ENCODE results near the gene IL1R2. TPM values are rescaled to one million over a fixed set of nuclear protein-coding genes. Genes with fewer than 3 reads are reported as not detected.

IL1R2 gene
- total and polyA plus RNA-seq, 2 of the 13 experiments (the other 11 are each of a cell fraction or from before 2014, with no cell fraction given), result 3.6 to 7.3 TPM

DNA sequence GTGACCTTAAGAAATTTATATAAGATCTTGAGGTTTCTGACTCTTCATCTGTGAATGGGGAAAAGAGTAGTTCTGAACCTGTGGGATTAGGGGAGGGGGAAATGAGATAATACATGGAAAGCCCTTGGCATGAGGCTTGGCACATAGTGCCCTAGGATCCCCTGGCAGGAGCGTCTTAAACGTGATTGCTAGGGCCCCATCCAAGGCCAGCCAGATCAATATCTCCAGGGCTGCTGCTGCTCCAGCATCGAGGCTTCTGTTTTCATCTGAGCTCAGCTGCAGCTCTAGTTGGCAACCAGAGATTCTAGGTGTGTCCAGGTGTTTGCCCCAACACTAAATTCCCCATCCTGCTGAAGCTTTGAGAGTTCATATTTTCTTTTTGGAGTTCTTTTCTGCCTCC, 71.0 kb downstream of the IL1R2 start (continued):
- TF ChIP-seq ZNF382 (CRISPR knock-in tag; IDR thresholded peaks at IDR 0.05; ENCODE audit: borderline replicate concordance), result no peak
- no peak for TF ChIP-seq GTF3A (CRISPR knock-in tag; conservative IDR thresholded peaks at IDR 0.05)
- no peak for TF ChIP-seq MXI1 (IDR thresholded peaks at IDR 0.05; ENCODE audit: borderline replicate concordance, low read depth, low read length)
- TF ChIP-seq POLR2AphosphoS5 (IDR thresholded peaks at IDR 0.05; ENCODE audit: low read depth, low read length), result no peak
- no peak for TF ChIP-seq PAWR (CRISPR knock-in tag; IDR thresholded peaks at IDR 0.05; ENCODE audit: borderline replicate concordance)
- TF ChIP-seq STAG1 (CRISPR knock-in tag; IDR thresholded peaks at IDR 0.05), result no peak
- TF ChIP-seq KDM6A (CRISPR knock-in tag; IDR thresholded peaks at IDR 0.05; ENCODE audit: low read depth), result no peak
- no peak for TF ChIP-seq HOXA9 (CRISPR knock-in tag; IDR thresholded peaks at IDR 0.05; ENCODE audit: borderline replicate concordance)
- 0 out of 2 replicates have a peak, but pooled peaks have one; percentile 17 for TF ChIP-seq TCF7 (IDR thresholded peaks at IDR 0.05; ENCODE audit: low read depth)
- no peak for TF ChIP-seq SIN3B (IDR thresholded peaks at IDR 0.05; ENCODE audit: low read length)
- TF ChIP-seq MTF1 (CRISPR knock-in tag; IDR thresholded peaks at IDR 0.05), result no peak
- peak; percentile 34; the same call in 1 of the 2 replicates for TF ChIP-seq PAXIP1 (CRISPR knock-in tag; conservative IDR thresholded peaks at IDR 0.05)
- TF ChIP-seq SNAPC2 (CRISPR knock-in tag; IDR thresholded peaks at IDR 0.05), result no peak
- no peak for TF ChIP-seq NR2C2 (CRISPR knock-in tag; IDR thresholded peaks at IDR 0.05; ENCODE audit: borderline replicate concordance)
- TF ChIP-seq PHF5A (CRISPR knock-in tag; IDR thresholded peaks at IDR 0.05; ENCODE audit: low read depth, unreplicated experiment), result no peak
- TF ChIP-seq ZNF224 (CRISPR knock-in tag; IDR thresholded peaks at IDR 0.05), result no peak
- TF ChIP-seq, protein P1, sequence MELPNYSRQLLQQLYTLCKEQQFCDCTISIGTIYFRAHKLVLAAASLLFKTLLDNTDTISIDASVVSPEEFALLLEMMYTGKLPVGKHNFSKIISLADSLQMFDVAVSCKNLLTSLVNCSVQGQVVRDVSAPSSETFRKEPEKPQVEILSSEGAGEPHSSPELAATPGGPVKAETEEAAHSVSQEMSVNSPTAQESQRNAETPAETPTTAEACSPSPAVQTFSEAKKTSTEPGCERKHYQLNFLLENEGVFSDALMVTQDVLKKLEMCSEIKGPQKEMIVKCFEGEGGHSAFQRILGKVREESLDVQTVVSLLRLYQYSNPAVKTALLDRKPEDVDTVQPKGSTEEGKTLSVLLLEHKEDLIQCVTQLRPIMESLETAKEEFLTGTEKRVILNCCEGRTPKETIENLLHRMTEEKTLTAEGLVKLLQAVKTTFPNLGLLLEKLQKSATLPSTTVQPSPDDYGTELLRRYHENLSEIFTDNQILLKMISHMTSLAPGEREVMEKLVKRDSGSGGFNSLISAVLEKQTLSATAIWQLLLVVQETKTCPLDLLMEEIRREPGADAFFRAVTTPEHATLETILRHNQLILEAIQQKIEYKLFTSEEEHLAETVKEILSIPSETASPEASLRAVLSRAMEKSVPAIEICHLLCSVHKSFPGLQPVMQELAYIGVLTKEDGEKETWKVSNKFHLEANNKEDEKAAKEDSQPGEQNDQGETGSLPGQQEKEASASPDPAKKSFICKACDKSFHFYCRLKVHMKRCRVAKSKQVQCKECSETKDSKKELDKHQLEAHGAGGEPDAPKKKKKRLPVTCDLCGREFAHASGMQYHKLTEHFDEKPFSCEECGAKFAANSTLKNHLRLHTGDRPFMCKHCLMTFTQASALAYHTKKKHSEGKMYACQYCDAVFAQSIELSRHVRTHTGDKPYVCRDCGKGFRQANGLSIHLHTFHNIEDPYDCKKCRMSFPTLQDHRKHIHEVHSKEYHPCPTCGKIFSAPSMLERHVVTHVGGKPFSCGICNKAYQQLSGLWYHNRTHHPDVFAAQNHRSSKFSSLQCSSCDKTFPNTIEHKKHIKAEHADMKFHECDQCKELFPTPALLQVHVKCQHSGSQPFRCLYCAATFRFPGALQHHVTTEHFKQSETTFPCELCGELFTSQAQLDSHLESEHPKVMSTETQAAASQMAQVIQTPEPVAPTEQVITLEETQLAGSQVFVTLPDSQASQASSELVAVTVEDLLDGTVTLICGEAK (IDR thresholded peaks at IDR 0.05), result no peak
- TF ChIP-seq, protein P1 (CRISPR knock-in tag; IDR thresholded peaks at IDR 0.05), result no peak
- no peak for TF ChIP-seq MAZ (IDR thresholded peaks at IDR 0.05; ENCODE audit: borderline replicate concordance, low read depth, low read length)
- no peak for TF ChIP-seq MAZ (CRISPR knock-in tag; IDR thresholded peaks at IDR 0.05; ENCODE audit: low read depth)
